ENCODE data around the gene TNKS1BP1.

TNKS1BP1 gene

DNA sequence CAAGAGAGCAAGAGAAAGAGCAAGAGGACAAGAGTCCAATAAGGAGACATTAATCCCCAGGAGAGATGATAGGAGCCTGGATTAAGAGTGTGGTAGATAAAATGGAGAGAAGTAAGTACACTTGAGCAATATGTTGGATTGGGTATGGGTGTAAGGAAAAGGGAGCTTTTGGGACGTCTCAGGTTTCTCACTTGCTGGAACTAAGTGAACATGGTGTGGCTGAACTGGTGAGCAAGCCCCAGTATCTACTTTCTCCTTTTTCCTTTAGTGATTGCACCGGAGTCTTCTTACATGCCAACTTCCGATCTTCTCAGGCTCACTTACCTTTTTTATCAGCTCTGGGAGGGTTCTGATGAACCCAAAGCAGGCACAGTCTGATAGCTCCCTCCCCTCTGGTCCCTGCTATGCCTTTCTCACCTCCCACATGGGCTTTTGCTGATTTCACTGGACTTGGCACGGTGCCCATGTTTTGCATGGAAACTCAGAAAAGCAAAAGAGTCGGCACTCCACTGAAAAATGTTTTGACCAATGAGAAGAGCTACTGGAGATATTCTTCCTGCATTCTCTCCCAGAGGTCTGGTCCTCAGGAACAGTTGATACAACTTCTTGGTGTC, 73.2 kb downstream of the TNKS1BP1 start:
- no peak for DNase-seq

DNA sequence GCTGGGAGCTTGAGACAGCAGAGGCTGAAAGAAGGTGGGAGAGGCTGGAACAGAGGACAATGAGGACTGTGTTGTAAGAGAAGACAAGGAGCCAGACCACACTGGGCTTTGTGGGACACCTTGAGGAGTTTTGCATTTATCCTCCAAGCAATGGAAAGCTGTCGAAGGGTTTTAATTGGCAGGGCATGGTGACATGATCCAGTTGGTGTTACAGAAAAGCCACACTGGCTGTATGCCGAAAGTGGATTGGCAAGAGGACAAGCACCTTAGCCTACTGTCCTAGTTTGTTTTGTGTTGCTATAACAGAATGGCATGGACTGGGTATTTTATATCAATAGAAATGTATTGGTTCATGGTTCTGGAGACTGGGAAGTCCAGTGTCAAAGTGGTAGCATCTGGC, 73.7 kb downstream of the TNKS1BP1 start:
- no peak for DNase-seq

All from stimulated activated CD4-positive, alpha-beta T cell treated with anti-CD3 and anti-CD28 coated beads, Interleukin-4, amount 100 ng/mL, for 4 hours (primary cell).